NCI-H774 (cell line): Measurements from ENCODE around the gene FAM187B.

Source experiments
- DNase-seq: peaks from one replicate; lab custom pipeline; 2025; lab: John Stamatoyannopoulos, UW

The FAM187B gene

DNA sequence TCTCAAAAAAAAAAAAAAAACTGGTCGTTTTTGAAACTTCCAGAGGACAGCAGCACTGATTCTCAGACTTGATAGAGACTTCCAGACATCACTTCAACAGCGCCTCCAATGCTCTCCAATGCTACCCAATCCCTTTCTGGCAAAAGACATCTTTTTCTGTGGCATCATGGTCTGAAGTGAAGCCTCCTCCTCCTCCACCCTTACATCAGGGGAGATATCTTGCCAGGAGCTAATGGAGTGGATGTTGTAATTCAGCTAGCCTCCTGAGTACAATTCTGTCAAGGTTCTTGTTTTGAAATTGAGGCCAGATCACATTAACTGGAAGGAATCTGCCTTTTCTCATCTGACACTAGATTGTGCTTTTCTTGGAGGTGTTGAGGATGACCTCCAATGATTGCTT, 49.8 kb downstream of the FAM187B start:
- DNase-seq, result no peak

DNA sequence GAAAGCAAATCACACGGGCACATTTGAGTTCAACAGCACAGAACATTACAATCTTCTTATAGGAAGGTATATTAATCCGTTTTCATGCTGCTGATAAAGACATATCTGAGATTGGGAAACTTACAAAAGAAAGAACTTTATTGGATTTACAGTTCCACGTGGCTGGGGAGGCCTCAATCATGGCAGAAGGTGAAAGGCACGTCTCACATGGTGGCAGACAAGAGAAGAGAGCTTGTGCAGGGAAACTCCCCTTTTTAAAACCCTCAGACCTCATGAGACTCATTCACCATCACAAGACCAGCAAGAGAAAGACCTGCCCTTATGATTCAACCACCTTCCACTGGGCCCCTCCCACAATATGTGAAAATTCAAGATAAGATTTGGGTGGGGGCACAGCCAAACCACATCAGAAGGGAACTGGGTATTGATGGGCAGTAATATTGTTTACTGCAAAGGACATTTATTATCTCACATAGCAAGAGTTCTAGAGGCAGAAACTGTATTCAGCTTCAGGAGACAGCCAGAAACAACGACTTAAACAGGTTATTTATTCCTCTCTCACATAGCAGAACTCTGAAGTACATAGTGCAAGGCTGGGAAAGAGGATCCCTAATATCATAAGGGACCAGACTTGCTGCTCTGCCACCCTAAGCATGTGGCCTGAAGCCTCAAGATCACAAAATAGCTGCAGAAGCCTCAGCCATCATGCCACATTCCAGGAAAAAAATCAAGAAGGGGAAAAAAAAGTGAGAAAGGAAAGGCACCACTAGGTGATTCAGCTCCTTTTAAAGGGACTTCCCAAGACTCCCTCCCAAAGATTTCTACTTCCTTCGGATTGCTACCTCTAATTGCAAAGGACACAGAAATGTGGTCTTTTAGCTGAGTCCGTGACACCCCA, 50.9 kb downstream of the FAM187B start:
- DNase-seq, result no peak

DNA sequence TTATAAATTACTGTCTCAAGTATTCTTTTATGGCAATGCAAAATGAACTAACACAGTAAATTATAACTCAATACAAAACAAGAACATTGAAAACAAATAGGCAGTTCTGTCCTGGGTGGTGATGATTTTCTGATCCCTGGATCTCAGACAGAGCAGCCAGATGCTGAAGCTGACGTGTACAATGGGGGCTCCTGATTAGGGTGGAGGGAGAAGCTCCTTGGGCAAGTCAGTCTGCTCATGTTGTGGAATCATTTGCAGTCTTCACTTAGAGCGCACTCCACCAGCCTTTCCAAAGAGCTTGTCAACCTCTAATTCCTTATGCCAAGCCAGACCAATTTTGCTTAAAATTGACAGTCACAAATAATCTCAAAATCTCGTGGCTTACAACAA, 52.4 kb downstream of the FAM187B start:
- no peak for DNase-seq
